Subcutaneous adipose tissue (tissue), 4 donors: ENCODE data around the gene KRCC1. TPM values are rescaled to one million over a fixed set of nuclear protein-coding genes. Genes with fewer than 3 reads are reported as not detected.

Experiments
- total RNA-seq, 4 donors: library from RNA; depleted of rRNA; stranded (reverse); fragments of >200 nt; gene quantifications; one replicate each; pipeline ENCODE4 v1.1.0, GENCODE V29; 2016
- TF ChIP-seq, protein P1 (sequence below): fragments of 450-650 bp; IDR thresholded peaks from one replicate; pipeline ENCODE4 v1.5.1; 2016; ENCODE audit warnings: low read depth, mild to moderate bottlenecking, control low read depth, antibody characterized with exemption, moderate library complexity

Gene KRCC1
- total RNA-seq, 4 donors from 2014 or later, result 35.7 to 61.0 (median 51.5) TPM

GRCh38 chr2:88042476-88042875 lies 13.1 kb downstream of the KRCC1 start:
- TF ChIP-seq, protein P1, sequence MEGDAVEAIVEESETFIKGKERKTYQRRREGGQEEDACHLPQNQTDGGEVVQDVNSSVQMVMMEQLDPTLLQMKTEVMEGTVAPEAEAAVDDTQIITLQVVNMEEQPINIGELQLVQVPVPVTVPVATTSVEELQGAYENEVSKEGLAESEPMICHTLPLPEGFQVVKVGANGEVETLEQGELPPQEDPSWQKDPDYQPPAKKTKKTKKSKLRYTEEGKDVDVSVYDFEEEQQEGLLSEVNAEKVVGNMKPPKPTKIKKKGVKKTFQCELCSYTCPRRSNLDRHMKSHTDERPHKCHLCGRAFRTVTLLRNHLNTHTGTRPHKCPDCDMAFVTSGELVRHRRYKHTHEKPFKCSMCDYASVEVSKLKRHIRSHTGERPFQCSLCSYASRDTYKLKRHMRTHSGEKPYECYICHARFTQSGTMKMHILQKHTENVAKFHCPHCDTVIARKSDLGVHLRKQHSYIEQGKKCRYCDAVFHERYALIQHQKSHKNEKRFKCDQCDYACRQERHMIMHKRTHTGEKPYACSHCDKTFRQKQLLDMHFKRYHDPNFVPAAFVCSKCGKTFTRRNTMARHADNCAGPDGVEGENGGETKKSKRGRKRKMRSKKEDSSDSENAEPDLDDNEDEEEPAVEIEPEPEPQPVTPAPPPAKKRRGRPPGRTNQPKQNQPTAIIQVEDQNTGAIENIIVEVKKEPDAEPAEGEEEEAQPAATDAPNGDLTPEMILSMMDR, result no peak

DNA sequence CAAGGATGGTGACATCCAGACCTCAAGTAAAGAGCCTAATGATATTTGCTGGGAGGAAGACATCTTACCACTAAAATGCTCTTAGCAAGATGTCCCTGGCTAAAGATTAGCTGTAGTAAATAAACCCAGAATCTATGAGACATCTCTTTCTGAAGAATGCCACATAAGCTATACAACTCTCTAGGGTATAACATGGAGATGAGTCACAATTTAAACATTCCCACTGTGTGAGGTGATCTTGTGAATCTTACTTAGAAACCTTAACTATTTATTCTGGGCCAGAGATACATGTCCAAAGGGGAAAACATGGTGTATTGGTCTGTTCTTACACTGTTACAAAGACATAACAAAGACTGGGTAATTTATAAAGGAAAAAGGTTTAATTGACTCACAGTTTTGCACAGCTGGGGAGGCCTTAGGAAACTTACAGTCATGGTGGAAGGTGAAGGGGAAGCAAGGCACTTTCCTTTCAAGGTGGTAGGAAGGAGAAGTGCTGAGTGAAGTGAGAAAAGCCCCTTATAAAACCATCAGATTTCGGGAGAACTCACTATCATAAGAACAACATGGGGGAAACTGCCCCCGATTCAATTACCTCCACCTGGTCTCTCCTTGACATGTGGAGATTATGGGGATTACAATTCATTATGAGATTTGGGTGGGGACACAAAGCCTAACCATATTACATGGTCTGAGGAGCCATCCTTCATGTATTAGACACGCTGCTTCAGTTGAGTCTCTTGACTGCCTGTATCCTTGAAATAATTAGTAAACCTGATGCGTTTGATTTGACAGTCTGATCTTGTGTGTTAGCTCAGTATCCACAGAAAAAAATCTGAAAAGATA lies 17.1 kb downstream of the KRCC1 start:
- TF ChIP-seq, protein P1, result no peak

GRCh38 chr2:88036606-88037005 lies 19.0 kb downstream of the KRCC1 start:
- TF ChIP-seq, protein P1, result no peak

GRCh38 chr2:88036182-88036581 lies 19.4 kb downstream of the KRCC1 start:
- TF ChIP-seq, protein P1, result no peak

DNA sequence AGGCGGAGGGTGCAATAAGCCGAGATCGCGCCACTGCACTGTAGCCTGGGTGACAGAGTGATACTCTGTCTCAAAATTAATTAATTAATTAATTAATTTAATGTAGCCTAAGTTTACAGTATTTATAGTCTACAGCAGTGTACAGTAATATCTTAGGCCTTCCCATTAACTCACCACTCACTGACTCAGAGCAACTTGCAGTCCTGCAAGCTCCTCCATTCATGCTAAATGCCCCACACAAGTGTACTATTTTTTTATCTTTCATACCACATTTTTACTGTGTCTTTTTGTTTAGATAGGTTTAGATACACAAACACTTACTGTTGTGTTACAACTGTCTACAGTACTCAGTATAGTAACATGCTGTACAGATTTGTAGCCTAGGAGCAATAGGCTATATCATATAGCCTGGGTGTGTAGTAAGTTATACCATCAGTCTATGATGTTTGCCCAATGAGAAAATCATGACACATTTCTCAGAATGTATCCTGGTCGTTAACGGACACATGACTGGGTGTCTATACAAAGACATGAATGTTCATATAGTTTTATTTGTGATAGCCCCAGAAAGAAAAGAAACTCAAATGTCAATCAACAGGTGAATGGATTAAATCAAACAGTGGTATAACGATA lies 23.4 kb downstream of the KRCC1 start:
- TF ChIP-seq, protein P1, result no peak

DNA sequence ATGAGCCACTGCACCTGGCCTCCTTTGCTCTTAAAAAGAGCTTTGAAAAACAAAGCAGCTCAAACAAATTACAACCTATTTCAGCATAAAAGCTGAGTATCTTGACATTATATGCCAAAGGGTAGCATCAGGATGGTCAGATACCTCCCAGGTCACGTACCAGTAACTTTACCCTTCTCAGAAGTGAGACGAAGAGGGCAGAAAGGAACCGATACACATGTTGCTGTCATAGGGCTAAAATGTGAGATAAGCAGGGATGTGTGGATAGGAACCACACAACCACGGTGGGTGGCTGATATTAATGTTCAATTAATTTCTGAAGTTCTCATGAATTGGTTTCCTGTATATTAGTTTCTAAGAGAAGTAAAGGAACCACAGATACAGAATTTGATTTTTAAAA lies 26.7 kb downstream of the KRCC1 start:
- TF ChIP-seq, protein P1, result no peak

DNA sequence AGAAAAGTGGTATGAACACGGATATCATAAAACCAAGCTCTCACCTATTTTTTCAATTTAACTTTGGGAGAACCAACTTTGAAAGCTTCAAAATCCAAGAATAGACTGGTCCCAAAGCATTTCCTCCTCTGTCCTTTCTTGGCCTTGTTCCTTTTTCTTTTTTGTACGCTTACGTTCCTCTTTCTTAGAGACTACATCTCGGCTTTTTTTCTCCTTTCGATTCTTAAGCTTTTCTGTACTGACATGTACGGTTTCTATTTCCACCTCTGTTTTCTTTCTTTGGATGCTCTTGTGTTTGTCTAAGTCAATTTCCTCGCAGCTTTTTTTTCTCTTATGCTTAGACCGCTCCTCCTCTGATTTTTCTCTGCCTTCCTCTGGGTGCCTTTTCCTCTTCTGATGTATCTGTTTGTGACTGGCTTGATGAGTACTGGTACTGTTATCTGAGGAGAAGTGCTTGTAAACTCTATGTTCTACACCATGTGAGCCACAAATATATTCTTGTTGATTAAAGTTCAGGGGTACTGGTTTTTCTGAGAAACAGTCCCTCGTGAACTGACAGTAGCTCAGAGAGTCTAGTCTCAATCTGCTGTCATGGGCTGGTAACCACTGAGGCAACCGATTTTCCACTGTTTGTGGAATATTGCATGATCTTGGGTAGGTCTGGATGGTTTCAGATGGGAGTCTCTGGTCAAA lies 27.7 kb downstream of the KRCC1 start:
- TF ChIP-seq, protein P1, result no peak
